Measurements from ENCODE around the gene NR1H3. TPM values are rescaled to one million over a fixed set of nuclear protein-coding genes. Genes with fewer than 3 reads are reported as not detected.
A peak's percentile ranks its signal among the peaks of the same experiment; 100 is the strongest.

Gene NR1H3
- total and polyA plus RNA-seq, 4 donors, result 52.8 to 57.3 (median 55.6) TPM

GRCh38 chr11:47248304-47248663 is 9.5 kb upstream of the NR1H3 start:
- under 1% methylated on average over 7 of the region's 7 CpGs for WGBS
- Histone ChIP-seq H3K9ac (ENCODE audit: low read depth in 1 of 2, low read length in 2 of 2) (peak overlapping the region; percentile 82 to 85), H3K4me3 (ENCODE audit: low read depth in 1 of 3, low read length in 3 of 3) (peak overlapping the region; percentile 79 to 99 (median 96)), H3K4me1 (ENCODE audit: control insufficient read depth in 4 of 4, insufficient read depth in 4 of 4, low read length in 3 of 4) (peaks cover 9 to 57% (median 38%) of the 10 kb centered on the region in 4 donors), H3K9me3 (ENCODE audit: control insufficient read depth in 4 of 4, low read length in 3 of 4) (no peaks in the 10 kb centered on the region), H3K27ac (ENCODE audit: low read depth in 1 of 2, low read length in 2 of 2) (peak overlapping the region; percentile 95 to 96), H3K27me3 (ENCODE audit: control insufficient read depth in 4 of 4, insufficient read depth in 4 of 4, low read length in 3 of 4) (no peaks in the 10 kb centered on the region), H3K36me3 (ENCODE audit: control insufficient read depth in 4 of 4, insufficient read depth in 3 of 4, low read depth in 1 of 4, low read length in 3 of 4) (peaks cover 0 to 7% (median 1%) of the 10 kb centered on the region in 4 donors)
- no peak for DNase-seq (ENCODE audit: low spot score)
- TF ChIP-seq RAD21 (IDR thresholded peaks at IDR 0.05) (no peak), ZBTB33 (IDR thresholded peaks at IDR 0.05) (no peak), HNF4G (IDR thresholded peaks at IDR 0.05) (no peak), RXRA (IDR thresholded peaks at IDR 0.05) (no peak)

- Histone ChIP-seq H3K9ac (ENCODE audit: low read depth in 1 of 2, low read length in 2 of 2) (peak within 1 kb of the TSS; percentile 82 to 86), H3K36me3 (ENCODE audit: control insufficient read depth in 4 of 4, insufficient read depth in 3 of 4, low read depth in 1 of 4, low read length in 3 of 4) (peaks cover 0 to 7% (median 1%) of the 10 kb centered on the region in 4 donors), H3K9me3 (ENCODE audit: control insufficient read depth in 4 of 4, low read length in 3 of 4) (no peaks in the 10 kb centered on the region), H3K27ac (ENCODE audit: low read depth in 1 of 2, low read length in 2 of 2) (peak within 1 kb of the TSS; percentile 95 to 96), H3K27me3 (ENCODE audit: control insufficient read depth in 4 of 4, insufficient read depth in 4 of 4, low read length in 3 of 4) (no peaks in the 10 kb centered on the region), H3K4me3 (ENCODE audit: low read depth in 1 of 3, low read length in 3 of 3) (peak within 1 kb of the TSS; percentile 79 to 99 (median 96)), H3K4me1 (ENCODE audit: control insufficient read depth in 4 of 4, insufficient read depth in 4 of 4, low read length in 3 of 4) (peaks cover 9 to 57% (median 39%) of the 10 kb centered on the region in 4 donors)
- TF ChIP-seq MAX (IDR thresholded peaks at IDR 0.05) (peak; percentile 63), SP1 (IDR thresholded peaks at IDR 0.05) (peak; percentile 21), REST (IDR thresholded peaks at IDR 0.05) (peak; percentile 70), RAD21 (IDR thresholded peaks at IDR 0.05) (peak in 1 of 2 donors; percentile 28), CTCF (IDR thresholded peaks at IDR 0.05; ENCODE audit: low read depth, low read length, missing input control) (peak; percentile 4), FOXA1 (IDR thresholded peaks at IDR 0.05) (peak; percentile 36), HNF4G (IDR thresholded peaks at IDR 0.05) (no peak), RXRA (IDR thresholded peaks at IDR 0.05) (peak in 1 of 2 donors; percentile 24), NR2F2 (IDR thresholded peaks at IDR 0.05) (peak; percentile 71), HNF4A (conservative IDR thresholded peaks at IDR 0.05) (peak; percentile 57 to 66), ATF3 (IDR thresholded peaks at IDR 0.05) (no peak), JUND (IDR thresholded peaks at IDR 0.05) (no peak), FOXA2 (IDR thresholded peaks at IDR 0.05) (peak; percentile 71), EGR1 (IDR thresholded peaks at IDR 0.05; ENCODE audit: low read depth in 2 of 2) (no peak), GABPA (IDR thresholded peaks at IDR 0.05 in 1 of 2, conservative IDR thresholded peaks at IDR 0.05 in 1 of 2) (peak; percentile 93 to 97), TAF1 (conservative IDR thresholded peaks at IDR 0.05) (peak; percentile 69), YY1 (IDR thresholded peaks at IDR 0.05) (peak; percentile 100), ZBTB33 (IDR thresholded peaks at IDR 0.05) (peak; percentile 22)
- under 1% methylated on average over 45 of the region's 45 CpGs for WGBS
- DNase-seq (ENCODE audit: low spot score), result peak; percentile 90
Measured at GRCh38 chr11:47248664-47249377, 9.0 kb upstream of the NR1H3 start, which contains the start of gene ACP2. ACP2 (minus strand) TSS chr11:47248814; CDS start chr11:47248789, 25 bp downstream.

All from liver (tissue), 9 donors.